PC-3 (cell line): Measurements from ENCODE around the gene LSM3. TPM values are rescaled to one million over a fixed set of nuclear protein-coding genes. Genes with fewer than 3 reads are reported as not detected.
"Not testable (repeated sequence)": the region's sequence is repeated elsewhere in the genome, so short reads cannot be mapped to it uniquely, and the experiment has no call there.

Source experiments
- ATAC-seq: fragments of 200-7000 bp; cut with Tn5 transposase; 2 replicates; pipeline ENCODE4 v1.9.1; 2020; ENCODE audit warnings: mild to moderate bottlenecking, moderate library complexity
- BruUV-seq: library from RNA; stranded (reverse); fragments of 400-500 nt; replicated peaks from 2 replicates; lab custom pipeline; 2021; lab: Mats Ljungman, UMichigan
- CTCF ChIA-PET: fragments of 300-600 bp; sonication (Branson Sonifier 250); formaldehyde crosslinking; loops from one replicate; lab custom pipeline; 2022; ENCODE audit warnings: antibody characterized with exemption; lab: Charles Lee
- POLR2A ChIA-PET: fragments of 300-600 bp; sonication (Branson Sonifier 250); formaldehyde crosslinking; loops from one replicate; lab custom pipeline; 2022; ENCODE audit warnings: antibody characterized with exemption; ENCODE audit not compliant: unreplicated experiment; lab: Charles Lee
- DNase-seq: peaks from one replicate; pipeline ENCODE4 v3.0.0-alpha.2; 2015
- H2AFZ ChIP-seq: fragments of 300-600 bp; sonication (generic); 2 replicates; pipeline ENCODE4 v1.6.0; 2016; ENCODE audit warnings: antibody characterized with exemption, low read length
- H3F3A ChIP-seq: fragments of 300-600 bp; sonication (generic); one replicate; pipeline ENCODE4 v1.6.0; 2017; ENCODE audit warnings: antibody characterized with exemption, low read length, control low read depth, mild to moderate bottlenecking; ENCODE audit not compliant: unreplicated experiment
- H3K27ac ChIP-seq: fragments of 300-600 bp; sonication (generic); 2 replicates; pipeline ENCODE4 v1.5.1; 2016; ENCODE audit warnings: mild to moderate bottlenecking, low read length
- H3K27me3 ChIP-seq: fragments of 300-600 bp; sonication (generic); 2 replicates; pipeline ENCODE4 v1.6.1; 2016; ENCODE audit warnings: low read length, mixed read lengths
- H3K36me3 ChIP-seq: fragments of 300-600 bp; sonication (generic); 2 replicates; pipeline ENCODE4 v1.6.1; 2016; ENCODE audit warnings: low read depth, mixed run types, low read length, mixed read lengths
- H3K4me1 ChIP-seq: fragments of 300-600 bp; sonication (generic); 2 replicates; pipeline ENCODE4 v1.5.1; 2016; ENCODE audit warnings: low read length; ENCODE audit not compliant: insufficient read depth
- H3K4me2 ChIP-seq: fragments of 300-600 bp; sonication (generic); 2 replicates; pipeline ENCODE4 v1.6.0; 2016; ENCODE audit warnings: low read length
- H3K4me3 ChIP-seq: fragments of 300-600 bp; sonication (generic); 2 replicates; pipeline ENCODE4 v1.5.1; 2016; ENCODE audit warnings: mild to moderate bottlenecking, low read length, mixed read lengths
- H3K79me2 ChIP-seq: fragments of 300-600 bp; sonication (generic); 2 replicates; pipeline ENCODE4 v1.6.1; 2017; ENCODE audit warnings: low read length, mixed read lengths
- H3K9ac ChIP-seq: fragments of 300-600 bp; sonication (generic); 2 replicates; pipeline ENCODE4 v1.6.0; 2016; ENCODE audit warnings: mild to moderate bottlenecking, low read length
- H3K9me2 ChIP-seq: fragments of 300-600 bp; sonication (generic); replicated peaks from 2 replicates; pipeline ENCODE4 v1.6.1; 2016; ENCODE audit warnings: mixed run types, low read length, mixed read lengths
- H3K9me3 ChIP-seq: fragments of 300-600 bp; sonication (generic); 2 replicates; pipeline ENCODE4 v1.6.1; 2016; ENCODE audit warnings: low read length, mixed read lengths
- H4K20me1 ChIP-seq: fragments of 300-600 bp; sonication (generic); 2 replicates; pipeline ENCODE4 v1.6.1; 2016; ENCODE audit warnings: low read length, mixed read lengths
- EZH2 ChIP-seq: fragments of 300-600 bp; sonication (generic); IDR thresholded peaks from one replicate; pipeline ENCODE4 v1.6.1; 2017; ENCODE audit warnings: antibody characterized with exemption, mild to moderate bottlenecking, low read length; ENCODE audit not compliant: unreplicated experiment
- EZH2phosphoT487 ChIP-seq: fragments of 300-600 bp; sonication (generic); IDR thresholded peaks from 2 replicates; pipeline ENCODE4 v1.6.1; 2018; ENCODE audit warnings: mild to moderate bottlenecking, antibody characterized with exemption, low read length, borderline replicate concordance
- intact Hi-C: fragments of 100-400 bp; cut with micrococcal nuclease; formaldehyde crosslinking; loops from 2 replicates; pipeline ENCODE4 v1.9.0; 2023
- total RNA-seq: library from RNA; depleted of rRNA; stranded (reverse); fragments of >200 nt; gene quantifications from 2 replicates; pipeline ENCODE4 v1.2.3, GENCODE V29; 2014
- TF ChIP-seq, protein P1 (sequence below): fragments of 300-600 bp; sonication (generic); conservative IDR thresholded peaks from 2 replicates; pipeline ENCODE4 v1.5.1; 2017; ENCODE audit warnings: antibody characterized with exemption, low read depth, mild to moderate bottlenecking, low read length

Gene LSM3
- total RNA-seq, 1 experiment from 2014 or later = 27.2 TPM

DNA sequence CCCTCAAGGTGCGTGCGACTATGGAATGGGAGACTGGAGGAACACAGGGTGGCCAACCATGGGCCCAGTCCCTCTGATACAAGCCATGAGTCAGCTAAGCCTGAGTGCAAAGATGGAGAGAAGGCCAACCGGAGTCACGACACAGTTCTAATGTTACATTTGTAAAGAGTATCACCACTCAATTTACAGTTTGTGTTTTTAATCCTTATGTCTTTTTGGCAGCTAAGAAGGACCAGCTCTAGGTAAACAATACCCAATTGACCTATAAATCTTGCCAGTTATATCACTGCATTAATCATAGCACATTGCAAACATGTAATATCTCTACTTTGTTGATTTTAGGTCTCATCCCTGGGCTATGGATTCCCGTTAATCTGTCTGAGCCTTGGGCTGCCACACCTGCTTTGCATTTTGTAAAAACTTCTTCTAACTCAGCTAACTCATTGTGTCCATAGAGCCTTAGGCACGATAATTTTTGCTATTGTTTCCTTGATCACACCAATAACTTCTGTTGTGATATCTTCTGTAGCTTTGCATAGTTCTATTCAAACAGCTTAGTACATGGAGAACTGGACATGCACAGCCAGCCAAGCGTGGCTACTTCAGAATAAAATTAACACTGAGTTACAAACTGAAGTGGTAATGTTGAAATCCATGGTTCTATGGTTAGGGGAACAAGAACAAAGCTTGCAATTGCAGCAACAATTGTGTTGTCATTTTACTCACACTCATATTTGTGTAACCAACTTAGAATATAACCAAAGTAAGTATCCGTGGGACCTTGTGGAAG is 50.3 kb downstream of the LSM3 start:
- DNase-seq (peak; percentile 88), ATAC-seq (peak; percentile 71)
- TF ChIP-seq, protein P1, sequence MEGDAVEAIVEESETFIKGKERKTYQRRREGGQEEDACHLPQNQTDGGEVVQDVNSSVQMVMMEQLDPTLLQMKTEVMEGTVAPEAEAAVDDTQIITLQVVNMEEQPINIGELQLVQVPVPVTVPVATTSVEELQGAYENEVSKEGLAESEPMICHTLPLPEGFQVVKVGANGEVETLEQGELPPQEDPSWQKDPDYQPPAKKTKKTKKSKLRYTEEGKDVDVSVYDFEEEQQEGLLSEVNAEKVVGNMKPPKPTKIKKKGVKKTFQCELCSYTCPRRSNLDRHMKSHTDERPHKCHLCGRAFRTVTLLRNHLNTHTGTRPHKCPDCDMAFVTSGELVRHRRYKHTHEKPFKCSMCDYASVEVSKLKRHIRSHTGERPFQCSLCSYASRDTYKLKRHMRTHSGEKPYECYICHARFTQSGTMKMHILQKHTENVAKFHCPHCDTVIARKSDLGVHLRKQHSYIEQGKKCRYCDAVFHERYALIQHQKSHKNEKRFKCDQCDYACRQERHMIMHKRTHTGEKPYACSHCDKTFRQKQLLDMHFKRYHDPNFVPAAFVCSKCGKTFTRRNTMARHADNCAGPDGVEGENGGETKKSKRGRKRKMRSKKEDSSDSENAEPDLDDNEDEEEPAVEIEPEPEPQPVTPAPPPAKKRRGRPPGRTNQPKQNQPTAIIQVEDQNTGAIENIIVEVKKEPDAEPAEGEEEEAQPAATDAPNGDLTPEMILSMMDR = no peak
- no peak for TF ChIP-seq EZH2phosphoT487
- TF ChIP-seq EZH2 = no peak
- peak overlapping the region; percentile 80 for H3K9ac ChIP-seq
- peak overlapping the region; percentile 47; the same call in 1 of the 2 replicates for H3K4me3 ChIP-seq
- peak overlapping the region; percentile 72 for H3K4me2 ChIP-seq
- ChIA-PET CTCF (interaction anchor here (2.0 kb wide), 1 partner anchor 25 kb away, joined by 10 read pairs; no protein-coding TSS in a partner anchor), POLR2A (no interaction called here)
- no peak overlapping the region for H2AFZ ChIP-seq
- no peaks in the 10 kb centered on the region for H4K20me1 ChIP-seq
- peaks cover 7% of the 10 kb centered on the region for H3F3A ChIP-seq
- H3K9me2 ChIP-seq = no peaks in the 10 kb centered on the region
- H3K9me3 ChIP-seq = peaks cover 6% of the 10 kb centered on the region
- no peaks in the 10 kb centered on the region for H3K27me3 ChIP-seq
- H3K79me2 ChIP-seq = no peaks in the 10 kb centered on the region
- peaks cover 77% of the 10 kb centered on the region for H3K4me1 ChIP-seq
- BruUV-seq = no TSS peak
- intact Hi-C loops = no loop called here
- peak overlapping the region; percentile 99 for H3K27ac ChIP-seq
- 0 out of 2 replicates have a peak, but pooled peaks cover 3% of the 10 kb centered on the region for H3K36me3 ChIP-seq

DNA sequence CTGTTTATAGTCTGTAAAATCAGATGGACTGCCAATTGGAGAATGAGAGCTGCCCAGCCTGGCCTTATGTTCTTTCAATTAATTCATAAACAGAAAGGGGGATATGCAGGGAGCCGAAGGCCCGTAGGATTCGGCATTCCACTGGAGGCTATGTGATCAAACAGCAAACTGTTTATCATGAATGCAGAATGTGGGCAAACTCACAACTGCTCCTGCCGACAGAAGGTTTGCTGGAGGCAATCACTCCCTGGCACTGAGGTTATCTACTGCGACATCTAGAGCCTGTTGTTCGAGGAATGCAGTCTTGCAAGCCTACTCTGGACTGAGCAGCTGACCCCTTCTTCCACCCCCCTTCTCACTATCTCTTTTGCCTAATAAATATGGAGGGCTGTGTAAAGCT is 51.1 kb downstream of the LSM3 start:
- CTCF ChIA-PET = interaction anchor here (0.9 kb wide), 1 partner anchor 26 kb away, joined by 3 read pairs; no protein-coding TSS in a partner anchor
- H3K79me2 ChIP-seq = not testable (repeated sequence)
- peaks cover 77% of the 10 kb centered on the region for H3K4me1 ChIP-seq

DNA sequence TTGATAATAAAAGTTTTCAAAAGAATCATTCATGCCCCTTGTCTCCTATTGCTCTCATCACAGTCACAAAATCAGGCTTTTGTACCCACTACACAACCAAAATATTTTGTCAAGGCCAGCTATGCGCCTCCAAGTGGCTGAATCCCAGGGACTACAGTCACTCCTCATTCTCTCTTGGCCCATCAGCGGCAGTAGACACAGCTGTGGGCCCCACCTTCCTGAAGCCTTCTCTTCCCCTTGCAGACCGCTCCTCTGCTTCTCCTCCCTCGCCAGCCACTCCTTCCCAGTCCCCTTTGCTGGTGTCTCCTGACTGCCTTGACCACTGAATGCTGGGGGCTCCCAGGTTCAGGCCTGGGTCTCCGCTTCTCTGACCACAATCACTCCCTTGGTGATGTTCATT is 52.1 kb downstream of the LSM3 start:
- POLR2A ChIA-PET = no interaction called here
- H3F3A ChIP-seq = peaks cover 7% of the 10 kb centered on the region
- H2AFZ ChIP-seq = no peak overlapping the region
- H3K36me3 ChIP-seq = 0 out of 2 replicates have a peak, but pooled peaks cover 3% of the 10 kb centered on the region
- H4K20me1 ChIP-seq = no peaks in the 10 kb centered on the region
- H3K9ac ChIP-seq = no peak overlapping the region
- TF ChIP-seq EZH2phosphoT487 = no peak
- TF ChIP-seq, protein P1 = no peak
- no peak for TF ChIP-seq EZH2
- no peak for ATAC-seq
- no peaks in the 10 kb centered on the region for H3K79me2 ChIP-seq
- no peak overlapping the region for H3K27ac ChIP-seq
- no peaks in the 10 kb centered on the region for H3K9me2 ChIP-seq
- H3K27me3 ChIP-seq = no peaks in the 10 kb centered on the region
- H3K4me2 ChIP-seq = no peak overlapping the region
- intact Hi-C loops = no loop called here
- peaks cover 79% of the 10 kb centered on the region for H3K4me1 ChIP-seq
- H3K9me3 ChIP-seq = peaks cover 7% of the 10 kb centered on the region
- H3K4me3 ChIP-seq = no peak overlapping the region
- CTCF ChIA-PET = interaction anchor here (0.9 kb wide), 1 partner anchor 27 kb away, joined by 3 read pairs; no protein-coding TSS in a partner anchor
- no TSS peak for BruUV-seq
- DNase-seq = no peak

More for the DNA sequence above, 51.1 kb downstream of the LSM3 start:
- H3K9me2 ChIP-seq, BruUV-seq, intact Hi-C loops, H4K20me1 ChIP-seq, H3K4me2 ChIP-seq, H3F3A ChIP-seq, H3K36me3 ChIP-seq, H2AFZ ChIP-seq, ATAC-seq, H3K9me3 ChIP-seq, POLR2A ChIA-PET, H3K9ac ChIP-seq, H3K4me3 ChIP-seq, DNase-seq, H3K27me3 ChIP-seq: not testable (repeated sequence)
- peak overlapping the region; percentile 99 for H3K27ac ChIP-seq
